Adrenal gland (tissue), 12 donors: ENCODE data around the gene TENT4A. TPM values are rescaled to one million over a fixed set of nuclear protein-coding genes. Genes with fewer than 3 reads are reported as not detected.
A peak's percentile ranks its signal among the peaks of the same experiment; 100 is the strongest.

Source experiments
- DNase-seq, 7 donors: peaks; one replicate each; pipeline ENCODE4 v3.0.0-alpha.2; 2019 to 2020
- H3K27ac ChIP-seq, 5 donors: fragments of 200-600 bp; sonication (generic) in 4 of 5; 1 replicate in 3 of 5; 2 replicates in 2 of 5; pipeline versions ENCODE4 v1.5.1 to v1.8.0; 2016 to 2020; ENCODE audit warnings: mild to moderate bottlenecking in 1 of 5
- H3K27me3 ChIP-seq: fragments of 200-600 bp; 2 replicates; pipeline ENCODE4 v1.8.0; 2021
- H3K36me3 ChIP-seq, 2 donors: fragments of 200-600 bp; replicated peaks in 1 of 2; 1 replicate in 1 of 2; 2 replicates in 1 of 2; pipeline versions ENCODE4 v1.5.1 to v1.8.0; 2018 to 2022
- H3K4me1 ChIP-seq, 2 donors: fragments of 200-600 bp; replicated peaks in 1 of 2; 1 replicate in 1 of 2; 2 replicates in 1 of 2; pipeline versions ENCODE4 v1.5.1 to v1.8.0; 2018 to 2021
- H3K4me3 ChIP-seq, 4 donors: fragments of 200-600 bp; sonication (generic) in 3 of 4; one replicate each; pipeline ENCODE4 v1.5.1; 2016 to 2018
- H3K9me3 ChIP-seq, 3 donors: fragments of 200-600 bp; sonication (generic) in 1 of 3; replicated peaks in 1 of 3; 1 replicate in 2 of 3; 2 replicates in 1 of 3; pipeline versions ENCODE4 v1.5.1 to v1.8.0; 2016 to 2021
- CTCF ChIP-seq, 6 experiments: fragments of 450-650 bp in 4 of 6; fragments of 200-600 bp in 2 of 6; sonication (generic) in 1 of 6; IDR thresholded peaks; 1 replicate in 5 of 6; 2 replicates in 1 of 6; pipeline versions ENCODE4 v1.5.1 to v1.8.0; 2016 to 2021; ENCODE audit warnings: antibody characterized with exemption in 6 of 6, mild to moderate bottlenecking in 2 of 6, moderate library complexity in 1 of 6
- POLR2A ChIP-seq, 2 donors: fragments of 450-650 bp; IDR thresholded peaks; one replicate each; pipeline ENCODE4 v1.6.1; 2017; ENCODE audit warnings: antibody characterized with exemption in 2 of 2, mild to moderate bottlenecking in 2 of 2, moderate library complexity in 1 of 2
- WGBS, 4 donors: extraction: QIAGEN DNeasy Blood & Tissue Kit in 2 of 4; methylation state at CpG; one replicate each; pipeline versions ENCODE4 v1.1.5 to v1.1.7; 2013 to 2017; 5-methylcytosine and 5-hydroxymethylcytosine counted together
- intact Hi-C, 2 donors: fragments of 100-400 bp; cut with DNase I; formaldehyde crosslinking; loops; one replicate each; pipeline versions ENCODE4 v1.14.1 to v1.15.0; 2022 to 2023
- polyA plus RNA-seq, 3 donors: library from polyadenylated mRNA; stranded (reverse); fragments of 200-250 nt in 2 of 3; fragments of 350-450 nt in 1 of 3; fragmentation: Illumina TruSeq in 1 of 3; extraction: RNeasy Lipid Tissue Mini Kit (QIAGEN cat#74804) in 1 of 3; gene quantifications; one replicate each; pipeline ENCODE4 v1.2.3, GENCODE V29; 2013 to 2014
- total RNA-seq, 9 donors: library from RNA; depleted of rRNA in 4 of 9; stranded (reverse); fragments of >200 nt in 4 of 9; fragments of 120-200 nt in 1 of 9; fragmentation: NEBNext Ultra II Directional in 1 of 9; extraction: Animal tissue kit (Norgen Biotek cat#: 25700) in 1 of 9; gene quantifications; one replicate each; pipeline versions ENCODE4 v1.1.0 to v1.2.4, GENCODE V29; 2013 to 2023
- donor health status: healthy with polysubstance abuse.
- donor health status: Bipolar disorder and iron deficiency.
- donor health status: DM: yes; HTN: yes; CAD: no.
- donor health status: DM: no; HTN: no; CAD: no.
- donor health status: DM: no; HTN: no; CAD: no.
- donor health status: DM: yes; HTN: yes; CAD: no.

Gene TENT4A
- total and polyA plus RNA-seq, 12 donors: 9.1 to 24.4 (median 14.4) TPM

GRCh38 chr5:6758236-6758635 is 45.0 kb downstream of the TENT4A start:
- no peak overlapping the region for H3K27ac ChIP-seq
- H3K27me3 ChIP-seq: no peaks in the 10 kb centered on the region
- H3K36me3 ChIP-seq: peaks cover 0 to 32% of the 10 kb centered on the region in 2 donors
- TF ChIP-seq CTCF (IDR thresholded peaks at IDR 0.05): no peak
- no peak for TF ChIP-seq POLR2A (IDR thresholded peaks at IDR 0.05)
- no peak for DNase-seq
- no peaks in the 10 kb centered on the region for H3K9me3 ChIP-seq
- no peaks in the 10 kb centered on the region for H3K4me1 ChIP-seq
- WGBS, 4 donors: 86 to 94% (median 90%) methylated on average over 5 to 6 of the region's 6 CpGs
- intact Hi-C loops: no loop called here
- H3K4me3 ChIP-seq: no peak overlapping the region

GRCh38 chr5:6758706-6759105 is 45.5 kb downstream of the TENT4A start:
- H3K36me3 ChIP-seq: peaks cover 0 to 27% of the 10 kb centered on the region in 2 donors
- H3K27me3 ChIP-seq: no peaks in the 10 kb centered on the region
- no peak for DNase-seq
- H3K27ac ChIP-seq: no peak overlapping the region
- no peaks in the 10 kb centered on the region for H3K4me1 ChIP-seq
- H3K9me3 ChIP-seq: no peaks in the 10 kb centered on the region
- intact Hi-C loops: no loop called here
- WGBS, 4 donors: 94 to 98% (median 96%) methylated on average over 20 of the region's 20 CpGs
- TF ChIP-seq CTCF (IDR thresholded peaks at IDR 0.05) (no peak), POLR2A (IDR thresholded peaks at IDR 0.05) (no peak)
- H3K4me3 ChIP-seq: no peak overlapping the region

- Histone ChIP-seq H3K27me3 (no peaks in the 10 kb centered on the region), H3K27ac (no peak overlapping the region), H3K9me3 (no peaks in the 10 kb centered on the region), H3K4me3 (no peak overlapping the region), H3K4me1 (no peaks in the 10 kb centered on the region), H3K36me3 (peaks cover 0 to 21% of the 10 kb centered on the region in 2 donors)
- TF ChIP-seq POLR2A (IDR thresholded peaks at IDR 0.05) (no peak), CTCF (IDR thresholded peaks at IDR 0.05) (no peak)
- DNase-seq: peak in 1 of 7 donors; percentile 16
- WGBS, 4 donors: 71 to 77% (median 74%) methylated on average over 2 to 9 of the region's 9 CpGs; no CpG with 5 or more reads in 1 of the 4 donors
- intact Hi-C loops: no loop called here
Observed at GRCh38 chr5:6759401-6759800, 46.2 kb downstream of the TENT4A start.

- intact Hi-C loops: loop anchor here in 1 of 2 donors (10.0 kb wide), 1 partner anchor 635 kb away; the partner anchor contains the start of gene ADCY2
- WGBS, 4 donors: 81 to 91% (median 87%) methylated on average over 3 to 5 of the region's 5 CpGs
- DNase-seq: no peak
- H3K27ac ChIP-seq: no peak overlapping the region
- no peak overlapping the region for H3K4me3 ChIP-seq
- TF ChIP-seq CTCF (IDR thresholded peaks at IDR 0.05): no peak
- TF ChIP-seq POLR2A (IDR thresholded peaks at IDR 0.05): no peak
- H3K9me3 ChIP-seq: no peaks in the 10 kb centered on the region
- no peaks in the 10 kb centered on the region for H3K4me1 ChIP-seq
- H3K27me3 ChIP-seq: no peaks in the 10 kb centered on the region
- H3K36me3 ChIP-seq: peaks cover 0 to 15% of the 10 kb centered on the region in 2 donors
Observed at GRCh38 chr5:6759983-6760382, 46.8 kb downstream of the TENT4A start.
